Kidney (tissue), 14 donors: ENCODE measurements around the gene SESN1. TPM values are rescaled to one million over a fixed set of nuclear protein-coding genes. Genes with fewer than 3 reads are reported as not detected.
A peak's percentile ranks its signal among the peaks of the same experiment; 100 is the strongest.

Experiments used
- DNase-seq, 5 donors: peaks; one replicate each; pipeline ENCODE4 v3.0.0-alpha.2; 2013 to 2020
- FAIRE-seq: peaks from 2 replicates; lab custom pipeline; 2012; peaks lifted over from hg19 to GRCh38; lab: Jason Lieb, UNC
- H3K27ac ChIP-seq, 2 donors: one replicate each; pipeline ENCODE4 v1.7.0; 2013; ENCODE audit warnings: low read depth in 2 of 2, low read length in 2 of 2, inconsistent platforms in 1 of 2
- H3K27me3 ChIP-seq: one replicate; pipeline ENCODE4 v1.7.1; 2013; ENCODE audit warnings: low read length, inconsistent platforms; ENCODE audit not compliant: control insufficient read depth, insufficient read depth
- H3K36me3 ChIP-seq, 3 donors: one replicate each; pipeline versions ENCODE4 v1.7.0 to v1.7.1; 2013; ENCODE audit warnings: low read length in 3 of 3, control low read depth in 1 of 3, inconsistent platforms in 1 of 3; ENCODE audit not compliant: insufficient read depth in 3 of 3, control insufficient read depth in 2 of 3
- H3K4me1 ChIP-seq, 3 donors: one replicate each; pipeline versions ENCODE4 v1.7.0 to v1.7.1; 2013; ENCODE audit warnings: low read length in 3 of 3, inconsistent platforms in 1 of 3, low read depth in 1 of 3; ENCODE audit not compliant: control insufficient read depth in 2 of 3, insufficient read depth in 2 of 3
- H3K4me3 ChIP-seq, 3 donors: one replicate each; pipeline versions ENCODE4 v1.7.0 to v1.8.1; 2013; ENCODE audit warnings: low read length in 3 of 3, control low read depth in 1 of 3, inconsistent platforms in 1 of 3
- H3K9ac ChIP-seq, 3 donors: one replicate each; pipeline versions ENCODE4 v1.7.0 to v1.7.1; 2013; ENCODE audit warnings: low read length in 3 of 3, control low read depth in 1 of 3, inconsistent platforms in 1 of 3
- H3K9me3 ChIP-seq, 3 donors: one replicate each; pipeline versions ENCODE4 v1.7.0 to v1.7.1; 2013; ENCODE audit warnings: low read length in 3 of 3, control low read depth in 1 of 3, inconsistent platforms in 1 of 3; ENCODE audit not compliant: control insufficient read depth in 2 of 3, insufficient read depth in 1 of 3
- intact Hi-C: fragments of 100-400 bp; cut with DNase I; formaldehyde crosslinking; loops from one replicate; pipeline ENCODE4 v1.11.1; 2022
- polyA plus RNA-seq: library from polyadenylated mRNA; stranded (reverse); fragments of 350-450 nt; fragmentation: Illumina TruSeq; extraction: RNeasy Lipid Tissue Mini Kit (QIAGEN cat#74804); gene quantifications from one replicate; pipeline ENCODE4 v1.2.3, GENCODE V29; 2014; ENCODE audit warnings: low read depth, low replicate concordance; ENCODE audit not compliant: insufficient read depth
- total RNA-seq: library from RNA; stranded (reverse); fragmentation: NEBNext Ultra II Directional; extraction: Animal tissue kit (Norgen Biotek cat#: 25700); gene quantifications from one replicate; pipeline ENCODE4 v1.2.1, GENCODE V29; 2021
- TF ChIP-seq, protein P1 (sequence below): IDR thresholded peaks from 3 replicates; pipeline ENCODE4 v1.5.1; 2012; ENCODE audit warnings: mild to moderate bottlenecking, moderate library complexity, borderline replicate concordance; ENCODE audit not compliant: insufficient read depth; ENCODE audit errors: extremely low read depth
- donor health status: control.
- donor health status: control.
- donor health status: control.
- donor health status: control.
- donor health status: control.
- donor health status: DM: yes; HTN: yes; CAD: no.
- donor health status: Normal renal cell carcinoma (clear cell type).

The SESN1 gene
- total and polyA plus RNA-seq, 2 donors from 2014 or later: 14.8 to 26.0 TPM

- no peaks in the 10 kb centered on the region for H3K27me3 ChIP-seq
- no peaks in the 10 kb centered on the region for H3K36me3 ChIP-seq
- intact Hi-C loops: no loop called here
- H3K4me3 ChIP-seq: no peak overlapping the region
- H3K9ac ChIP-seq: no peak overlapping the region
- H3K4me1 ChIP-seq: peaks cover 10 to 17% (median 14%) of the 10 kb centered on the region in 3 donors
- H3K27ac ChIP-seq: no peak overlapping the region
- no peak for FAIRE-seq
- no peaks in the 10 kb centered on the region for H3K9me3 ChIP-seq
- no peak for DNase-seq
- TF ChIP-seq, protein P1, sequence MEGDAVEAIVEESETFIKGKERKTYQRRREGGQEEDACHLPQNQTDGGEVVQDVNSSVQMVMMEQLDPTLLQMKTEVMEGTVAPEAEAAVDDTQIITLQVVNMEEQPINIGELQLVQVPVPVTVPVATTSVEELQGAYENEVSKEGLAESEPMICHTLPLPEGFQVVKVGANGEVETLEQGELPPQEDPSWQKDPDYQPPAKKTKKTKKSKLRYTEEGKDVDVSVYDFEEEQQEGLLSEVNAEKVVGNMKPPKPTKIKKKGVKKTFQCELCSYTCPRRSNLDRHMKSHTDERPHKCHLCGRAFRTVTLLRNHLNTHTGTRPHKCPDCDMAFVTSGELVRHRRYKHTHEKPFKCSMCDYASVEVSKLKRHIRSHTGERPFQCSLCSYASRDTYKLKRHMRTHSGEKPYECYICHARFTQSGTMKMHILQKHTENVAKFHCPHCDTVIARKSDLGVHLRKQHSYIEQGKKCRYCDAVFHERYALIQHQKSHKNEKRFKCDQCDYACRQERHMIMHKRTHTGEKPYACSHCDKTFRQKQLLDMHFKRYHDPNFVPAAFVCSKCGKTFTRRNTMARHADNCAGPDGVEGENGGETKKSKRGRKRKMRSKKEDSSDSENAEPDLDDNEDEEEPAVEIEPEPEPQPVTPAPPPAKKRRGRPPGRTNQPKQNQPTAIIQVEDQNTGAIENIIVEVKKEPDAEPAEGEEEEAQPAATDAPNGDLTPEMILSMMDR: no peak
Measured at GRCh38 chr6:108951351-108951953, 143.2 kb downstream of the SESN1 start.

GRCh38 chr6:108948181-108948661 is 146.4 kb downstream of the SESN1 start:
- intact Hi-C loops: no loop called here
- Histone ChIP-seq H3K9me3 (no peaks in the 10 kb centered on the region), H3K36me3 (no peaks in the 10 kb centered on the region), H3K27ac (peak overlapping the region; percentile 25 to 49), H3K4me3 (peak overlapping the region in 2 of 3 donors; percentile 27 to 36), H3K4me1 (peaks cover 15 to 35% (median 35%) of the 10 kb centered on the region in 3 donors), H3K27me3 (no peaks in the 10 kb centered on the region), H3K9ac (peak overlapping the region in 1 of 3 donors; percentile 41)
- FAIRE-seq (no peak), DNase-seq (peak; percentile 59 to 87 (median 81))
- TF ChIP-seq, protein P1: peak; percentile 8

DNA sequence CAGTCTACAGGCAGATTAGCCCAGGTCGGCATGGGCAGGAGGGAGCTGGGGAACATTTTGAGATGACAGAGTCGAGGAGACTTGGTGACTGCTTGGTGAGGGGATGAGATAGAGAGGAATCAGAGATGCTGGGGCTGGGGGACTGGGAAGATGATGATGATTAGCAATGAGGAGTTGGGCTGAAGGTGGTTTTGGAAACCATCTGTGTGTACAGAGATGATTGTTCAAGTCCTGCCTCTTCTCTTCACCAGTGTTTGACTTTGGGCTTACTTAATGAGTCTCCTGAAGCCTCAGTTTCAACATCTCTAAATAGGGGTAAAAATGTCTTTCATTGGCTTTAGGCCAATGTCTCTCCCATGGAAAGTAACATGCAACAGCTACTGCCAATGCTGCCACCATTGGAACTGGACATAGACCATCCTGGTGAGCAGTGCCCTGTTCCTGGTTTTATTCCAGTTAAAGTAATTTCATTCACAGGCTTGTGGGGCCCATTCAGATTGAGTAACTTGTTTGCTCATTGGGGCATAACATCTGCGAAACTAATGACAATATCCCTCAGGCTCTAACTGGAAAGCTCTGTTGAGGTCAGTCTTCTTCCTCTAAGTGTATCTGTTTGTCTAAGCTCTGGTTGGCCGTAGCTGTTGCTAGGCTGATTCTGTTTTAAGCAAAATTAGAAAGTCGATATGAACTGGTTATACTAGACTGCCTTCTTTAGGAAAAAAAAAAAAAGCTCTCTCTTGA is 147.4 kb downstream of the SESN1 start:
- DNase-seq: peak in 3 of 5 donors; percentile 43 to 84 (median 76)
- Histone ChIP-seq H3K9me3 (no peaks in the 10 kb centered on the region), H3K9ac (no peak overlapping the region), H3K27me3 (no peaks in the 10 kb centered on the region), H3K36me3 (no peaks in the 10 kb centered on the region), H3K4me1 (peaks cover 15 to 35% (median 35%) of the 10 kb centered on the region in 3 donors), H3K27ac (peak overlapping the region; percentile 46 to 82), H3K4me3 (no peak overlapping the region)
- FAIRE-seq: no peak
- intact Hi-C loops: no loop called here
- TF ChIP-seq, protein P1: no peak
